ENCODE measurements around the gene PNKD. TPM values are rescaled to one million over a fixed set of nuclear protein-coding genes. Genes with fewer than 3 reads are reported as not detected.

PNKD gene
- total and polyA plus RNA-seq, 2 of the 8 experiments (the other 6 are each of a cell fraction or from before 2014, with no cell fraction given): 43.9 to 65.4 TPM

- no peak for TF ChIP-seq CHD7 (IDR thresholded peaks at IDR 0.05; ENCODE audit: insufficient replicate concordance, low read length)
- no peak for TF ChIP-seq JUN (IDR thresholded peaks at IDR 0.05; ENCODE audit: low read depth, low read length)
- no peak for TF ChIP-seq MAX (IDR thresholded peaks at IDR 0.05)
Measured at GRCh38 chr2:218256612-218257350, 13.5 kb upstream of the PNKD start (continued).
